GM19467 (cell line): ENCODE measurements around the gene TRIM29.
"Not testable (repeated sequence)": the region's sequence is repeated elsewhere in the genome, so short reads cannot be mapped to it uniquely, and the experiment has no call there.

ENCODE experiments used
- ATAC-seq: cut with Tn5 transposase; IDR thresholded peaks from one replicate; pipeline ENCODE4 v1.9.1; 2021; ENCODE audit warnings: mild to moderate bottlenecking, moderate library complexity; ENCODE audit not compliant: unreplicated experiment

TRIM29 gene, protein sequence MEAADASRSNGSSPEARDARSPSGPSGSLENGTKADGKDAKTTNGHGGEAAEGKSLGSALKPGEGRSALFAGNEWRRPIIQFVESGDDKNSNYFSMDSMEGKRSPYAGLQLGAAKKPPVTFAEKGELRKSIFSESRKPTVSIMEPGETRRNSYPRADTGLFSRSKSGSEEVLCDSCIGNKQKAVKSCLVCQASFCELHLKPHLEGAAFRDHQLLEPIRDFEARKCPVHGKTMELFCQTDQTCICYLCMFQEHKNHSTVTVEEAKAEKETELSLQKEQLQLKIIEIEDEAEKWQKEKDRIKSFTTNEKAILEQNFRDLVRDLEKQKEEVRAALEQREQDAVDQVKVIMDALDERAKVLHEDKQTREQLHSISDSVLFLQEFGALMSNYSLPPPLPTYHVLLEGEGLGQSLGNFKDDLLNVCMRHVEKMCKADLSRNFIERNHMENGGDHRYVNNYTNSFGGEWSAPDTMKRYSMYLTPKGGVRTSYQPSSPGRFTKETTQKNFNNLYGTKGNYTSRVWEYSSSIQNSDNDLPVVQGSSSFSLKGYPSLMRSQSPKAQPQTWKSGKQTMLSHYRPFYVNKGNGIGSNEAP

GRCh38 chr11:120137611-120138521 is at the start of gene TRIM29:
TRIM29 (minus strand) TSS chr11:120138113; CDS start chr11:120138031, 82 bp downstream.
- no peak for ATAC-seq

DNA sequence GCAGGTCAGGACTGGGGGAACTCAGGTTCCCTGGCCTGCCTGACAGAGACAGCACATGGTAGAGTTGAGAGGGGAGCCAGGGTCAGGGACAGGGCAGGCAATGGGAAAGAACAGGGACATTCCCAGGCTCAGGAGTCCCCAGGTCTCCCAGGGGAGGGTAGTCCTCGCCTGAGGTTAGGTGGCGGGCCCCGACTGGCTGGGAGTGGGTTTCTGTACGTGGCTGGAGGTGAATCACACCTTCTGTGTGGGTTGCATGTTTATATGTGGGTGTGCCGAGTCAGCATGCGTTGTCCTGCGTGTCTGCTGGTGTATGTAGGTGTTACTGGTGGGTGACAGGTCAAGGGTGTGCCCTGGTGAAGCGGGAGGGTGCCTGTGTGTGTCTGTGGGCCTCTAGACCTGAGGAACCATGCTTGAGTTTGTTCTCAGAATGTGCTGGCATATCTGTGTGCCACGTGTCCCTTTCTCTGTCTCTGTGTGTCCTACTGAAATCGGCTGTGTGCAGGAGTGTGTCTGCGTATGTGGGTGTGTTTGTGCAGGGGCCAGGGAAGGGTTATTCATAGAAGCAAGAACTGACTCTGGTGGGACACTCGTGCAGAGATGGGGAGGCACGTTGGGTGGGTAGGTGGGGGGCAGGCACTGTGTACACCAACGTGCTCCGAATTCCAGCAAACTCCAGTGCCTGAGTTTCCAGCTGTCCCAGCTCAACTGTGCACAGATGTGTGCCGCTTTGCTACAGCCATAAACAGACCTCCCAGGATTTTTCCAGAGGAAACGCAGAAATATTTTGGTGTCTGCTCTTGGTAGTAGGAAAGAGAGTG is 49.1 kb upstream of the TRIM29 start:
- ATAC-seq, result no peak

- no peak for ATAC-seq
Measured at GRCh38 chr11:120186456-120186773, 48.5 kb upstream of the TRIM29 start.

GRCh38 chr11:120185706-120186455 is 48.0 kb upstream of the TRIM29 start:
- ATAC-seq, result no peak

DNA sequence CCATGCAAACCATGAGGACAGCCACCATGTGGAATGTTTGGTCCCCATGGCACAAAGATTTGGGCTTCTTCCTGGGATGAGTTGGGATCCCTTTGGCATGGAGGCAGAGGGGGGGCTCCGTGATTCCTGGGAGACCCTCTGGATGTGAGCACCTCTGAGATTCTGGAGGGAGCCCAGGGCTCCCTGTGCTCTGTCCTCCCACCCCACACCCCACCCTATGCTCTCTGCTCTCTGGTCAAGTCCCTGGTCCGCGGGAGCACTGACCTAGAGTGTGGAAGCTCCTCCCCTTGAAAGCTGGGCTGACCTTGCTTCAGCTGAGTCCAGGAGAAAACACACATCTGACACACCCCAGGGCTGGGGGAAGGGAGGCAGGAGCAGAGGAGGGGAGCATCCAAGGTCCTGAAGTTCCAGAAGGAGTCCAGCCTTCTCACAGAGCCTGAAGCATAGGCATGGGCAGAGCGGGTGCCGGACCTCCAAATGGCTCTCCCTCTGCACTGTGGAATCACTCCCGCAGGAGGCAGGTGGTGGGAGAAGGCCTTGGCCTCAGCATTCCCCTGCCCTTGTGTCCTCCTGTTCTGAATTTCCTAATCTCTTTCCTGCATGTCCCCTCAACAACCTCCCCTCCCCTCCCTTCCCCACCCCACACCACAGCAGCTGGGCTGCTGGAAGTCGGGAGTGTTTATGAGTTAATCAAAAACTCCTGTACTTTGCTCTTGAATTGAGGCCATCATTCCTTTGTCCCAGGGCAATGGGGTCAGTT is 47.2 kb upstream of the TRIM29 start:
- no peak for ATAC-seq

GRCh38 chr11:120184371-120184945 is 46.5 kb upstream of the TRIM29 start:
- no peak for ATAC-seq

DNA sequence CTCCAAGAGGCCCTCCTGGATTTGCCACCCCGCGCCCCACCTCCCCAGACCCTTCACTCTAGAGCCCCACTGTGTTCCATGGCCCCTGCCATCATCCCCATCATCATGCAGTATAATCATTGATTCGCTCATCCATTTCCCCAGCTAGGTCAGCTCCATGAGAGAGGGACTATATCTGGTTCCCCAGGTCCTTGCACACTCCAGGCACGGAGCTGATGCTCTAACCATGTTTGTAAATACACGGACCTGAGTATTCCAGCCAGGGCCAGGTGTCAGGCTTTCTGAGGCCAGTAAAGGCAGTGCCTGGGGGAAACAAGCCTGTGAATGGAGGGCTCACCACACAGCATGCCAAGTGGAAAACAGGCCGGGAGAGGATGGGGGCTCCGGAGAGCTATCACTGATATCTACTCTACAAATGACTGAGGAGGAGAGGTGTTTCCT is 45.8 kb upstream of the TRIM29 start:
- no peak for ATAC-seq

DNA sequence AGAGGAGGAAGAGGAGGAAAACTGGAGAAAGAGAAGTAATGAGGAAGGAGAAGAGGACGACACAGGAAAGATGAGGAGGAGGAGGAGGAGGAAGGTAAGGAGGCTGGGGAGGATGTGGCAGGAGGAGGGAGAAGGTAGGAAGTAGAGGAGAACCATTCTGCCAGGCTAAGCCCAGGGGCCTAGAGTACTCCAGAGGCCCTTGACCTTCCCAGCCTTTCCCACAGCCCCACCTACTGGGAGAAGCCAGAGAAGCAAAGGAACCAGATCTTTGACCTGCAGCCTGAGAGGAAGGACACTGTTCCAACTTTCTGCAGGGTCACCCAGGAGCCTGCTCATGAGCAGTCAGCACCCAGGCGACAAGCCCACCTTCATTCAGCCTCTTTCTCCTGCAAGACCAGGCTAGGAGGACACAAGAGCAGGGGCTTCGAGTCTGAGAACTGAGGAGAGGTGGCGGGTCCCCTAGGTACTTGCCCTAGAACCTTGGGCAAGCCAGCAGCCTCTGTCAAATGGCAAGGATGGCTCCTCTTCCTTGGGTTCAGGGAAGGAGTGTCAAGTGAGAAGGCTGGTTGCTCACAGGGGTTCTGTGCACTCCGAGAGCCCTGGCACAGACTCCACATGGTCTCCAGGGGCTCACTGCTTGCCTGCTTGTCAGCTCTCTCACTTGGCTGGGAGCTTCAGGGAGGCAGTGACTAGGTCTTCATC is 45.0 kb upstream of the TRIM29 start:
- ATAC-seq, result no peak

- ATAC-seq, result no peak
Measured at GRCh38 chr11:120182372-120182771, 44.5 kb upstream of the TRIM29 start.

DNA sequence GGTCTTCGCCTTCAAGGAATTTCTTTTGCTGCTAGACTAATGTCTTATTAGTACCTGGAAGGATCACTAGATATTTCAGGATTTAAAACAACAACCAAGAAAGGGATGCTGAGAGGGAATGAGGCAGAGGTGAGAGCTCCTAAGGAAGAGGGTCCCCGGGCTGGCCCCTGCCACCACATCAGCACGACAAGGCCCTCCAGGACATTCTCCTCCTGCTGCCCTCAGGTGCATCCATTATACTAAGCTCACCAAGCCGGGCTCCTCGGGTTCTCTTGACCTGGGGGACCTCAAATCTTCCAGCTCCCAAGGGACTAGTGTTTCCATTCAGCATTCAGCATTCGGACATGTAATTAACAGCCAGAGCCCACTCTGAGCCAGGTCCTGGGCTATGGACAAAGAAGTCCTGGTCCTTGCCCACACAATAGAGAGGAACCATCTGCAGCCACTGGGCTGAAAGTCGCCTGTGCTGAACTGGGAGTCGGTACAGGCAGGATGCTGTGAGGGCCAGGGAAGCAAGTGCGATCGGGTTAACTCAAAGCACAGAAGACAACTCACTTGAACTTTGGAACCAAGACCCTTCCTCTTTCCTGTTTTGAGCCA is 43.6 kb upstream of the TRIM29 start:
- ATAC-seq, result no peak

- no peak for ATAC-seq
Measured at GRCh38 chr11:120180551-120181232, 42.8 kb upstream of the TRIM29 start.

GRCh38 chr11:120180063-120180462 is 42.1 kb upstream of the TRIM29 start:
- ATAC-seq, result not testable (repeated sequence)

GRCh38 chr11:120179057-120179672 is 41.3 kb upstream of the TRIM29 start:
- ATAC-seq, result no peak

- no peak for ATAC-seq
Measured at GRCh38 chr11:120178561-120179056, 40.7 kb upstream of the TRIM29 start.

DNA sequence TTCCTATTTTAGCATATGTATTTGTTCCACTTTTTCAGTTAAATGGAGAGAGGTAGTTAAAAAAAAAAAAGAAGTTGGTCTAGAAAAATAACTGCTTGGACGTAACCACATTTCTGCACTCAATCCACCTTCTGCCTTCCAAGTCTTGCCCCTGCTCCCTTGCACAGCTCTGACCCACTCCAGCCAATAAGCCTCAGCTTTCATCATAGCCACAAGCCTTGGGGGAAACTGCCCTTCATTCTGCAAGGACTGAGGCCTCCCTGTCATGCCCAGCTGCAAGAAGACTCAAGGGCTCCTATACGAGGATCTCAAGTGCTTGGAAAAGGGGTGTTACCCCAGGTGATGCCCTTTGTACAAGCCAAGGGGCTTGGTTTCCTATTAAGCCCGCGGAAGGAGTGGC is 37.0 kb upstream of the TRIM29 start:
- ATAC-seq, result no peak

DNA sequence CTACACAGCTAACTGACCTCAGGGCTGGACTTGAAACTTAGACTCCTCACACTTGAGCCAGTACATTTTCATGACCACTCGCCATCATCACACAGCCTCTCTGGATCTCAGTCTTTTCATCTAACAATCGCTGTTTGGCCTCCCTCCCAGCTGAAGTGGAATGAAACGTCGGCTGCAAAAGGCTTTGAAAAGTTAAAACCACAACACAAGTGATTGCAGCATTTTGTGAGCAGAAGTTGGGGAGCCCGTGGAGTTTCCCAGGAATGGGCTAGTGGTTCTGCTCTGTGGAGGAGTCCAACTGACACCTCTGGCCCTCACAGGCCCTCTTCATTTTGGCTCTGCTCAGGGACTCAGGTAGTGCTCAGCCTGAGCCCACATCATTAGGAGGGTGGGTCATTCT is 35.9 kb upstream of the TRIM29 start:
- ATAC-seq, result no peak
